HG03095 (cell line): Measurements from ENCODE around the gene CHL1.

Experiments used
- ATAC-seq: cut with Tn5 transposase; IDR thresholded peaks from one replicate; pipeline ENCODE4 v1.9.1; 2021; ENCODE audit warnings: moderate library complexity; ENCODE audit not compliant: unreplicated experiment

Gene CHL1

DNA sequence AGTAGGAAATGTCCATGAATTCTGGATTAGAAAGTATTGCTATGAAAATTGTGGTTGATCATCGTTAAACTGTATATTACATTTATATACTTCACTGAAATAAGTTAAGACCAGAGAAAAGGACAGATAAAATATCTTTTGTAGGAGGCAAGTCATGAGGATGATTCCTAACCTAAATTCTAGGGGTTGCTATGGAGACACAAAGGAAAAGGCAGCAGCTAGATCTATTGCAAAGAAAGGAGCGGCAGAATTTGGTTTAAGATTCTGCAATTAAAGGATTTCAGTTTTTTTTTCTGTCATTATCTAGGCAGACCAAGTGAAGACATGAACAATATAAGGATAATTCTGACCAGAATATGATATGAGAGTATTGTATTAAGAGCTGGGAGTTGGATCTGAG, 136.1 kb downstream of the CHL1 start:
- ATAC-seq, result no peak

GRCh38 chr3:335240-335639, 138.7 kb downstream of the CHL1 start:
- no peak for ATAC-seq

- no peak for ATAC-seq
Observed at GRCh38 chr3:339351-339750, 142.8 kb downstream of the CHL1 start.

GRCh38 chr3:341998-342397, 145.4 kb downstream of the CHL1 start:
- ATAC-seq, result no peak

- no peak for ATAC-seq
Observed at GRCh38 chr3:346186-346585, 149.6 kb downstream of the CHL1 start.

DNA sequence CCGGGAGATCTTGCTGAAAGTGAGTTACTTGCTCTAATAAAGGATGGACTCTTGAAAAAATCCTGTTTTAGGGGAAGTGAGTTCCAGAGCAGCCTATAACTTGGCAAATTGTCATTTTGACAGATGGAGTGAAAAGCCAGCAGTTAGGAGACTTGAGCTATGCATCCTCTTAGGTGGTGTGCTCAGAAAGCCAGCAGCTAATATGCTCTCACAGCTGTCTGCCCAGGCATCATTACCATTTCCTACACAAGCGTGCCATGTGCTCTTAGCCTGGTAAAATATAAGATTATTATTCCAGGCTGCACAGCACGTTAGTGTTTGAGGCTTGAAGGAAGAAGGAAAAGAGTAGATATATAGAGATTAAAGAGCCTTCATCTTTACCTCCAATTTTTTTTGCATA, 151.0 kb downstream of the CHL1 start:
- no peak for ATAC-seq

DNA sequence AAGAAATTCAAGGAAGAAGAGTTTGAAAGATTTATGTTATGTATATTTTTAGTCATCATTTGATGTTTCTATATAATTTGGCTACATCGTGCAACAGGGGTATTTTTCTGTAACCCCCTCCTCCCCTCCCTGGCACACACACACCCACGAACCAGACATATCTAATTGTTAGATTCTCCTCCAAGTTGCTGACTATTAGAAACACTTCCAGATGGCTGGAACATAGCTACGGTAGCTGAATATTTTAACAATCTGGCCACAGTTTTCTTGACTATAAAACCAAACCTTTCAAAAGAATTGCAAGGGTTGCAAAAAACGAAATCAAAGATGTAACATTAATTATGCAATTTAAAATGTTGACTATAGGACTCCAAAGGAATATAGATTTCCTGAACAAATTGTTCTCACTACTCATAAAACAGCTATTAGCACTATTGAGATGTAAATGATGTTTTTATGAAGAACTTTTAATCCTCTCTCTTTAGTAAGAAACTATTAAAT, 154.4 kb downstream of the CHL1 start:
- no peak for ATAC-seq

DNA sequence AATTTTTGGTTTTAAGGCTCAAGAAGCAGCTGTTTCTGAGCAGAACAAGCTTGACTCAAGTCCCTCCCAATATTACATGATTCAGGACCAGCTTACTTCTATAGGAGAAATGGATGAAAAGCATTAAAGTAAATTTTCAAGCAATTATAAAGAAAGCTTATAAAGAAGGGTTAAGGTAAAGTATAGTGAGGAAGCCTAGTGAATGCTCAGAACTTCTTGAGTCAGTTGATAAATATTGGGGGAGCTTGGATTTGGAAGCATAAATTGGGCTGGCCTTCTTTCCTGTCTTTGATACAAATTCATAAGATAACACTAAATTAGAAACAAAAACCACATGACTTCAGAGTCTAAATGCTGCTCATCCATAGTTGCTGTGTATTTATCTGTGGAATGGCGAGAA, 156.0 kb downstream of the CHL1 start:
- ATAC-seq, result no peak

GRCh38 chr3:353191-353739, 156.7 kb downstream of the CHL1 start:
- ATAC-seq, result no peak

- peak; percentile 61 for ATAC-seq
Observed at GRCh38 chr3:354432-354831, 157.9 kb downstream of the CHL1 start.

DNA sequence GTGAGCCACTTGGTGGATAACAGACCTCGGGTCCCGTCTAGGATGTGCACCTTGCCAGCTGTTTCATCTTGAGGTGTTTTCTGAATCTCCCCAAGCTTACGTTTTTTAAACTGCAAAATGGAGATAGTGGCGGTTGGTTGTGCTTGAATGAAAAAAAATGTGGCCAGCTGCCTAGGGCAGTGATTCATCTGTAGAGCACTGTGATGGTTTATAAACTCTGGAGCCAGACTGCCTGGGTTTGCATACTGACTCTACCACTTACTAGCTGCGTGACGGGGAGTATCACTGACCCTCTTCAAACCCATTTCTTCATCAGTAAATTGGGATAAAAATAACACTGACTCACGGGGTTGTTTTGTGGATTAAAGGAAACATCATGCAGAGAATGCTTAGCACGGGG, 159.1 kb downstream of the CHL1 start:
- peak; percentile 48 for ATAC-seq

GRCh38 chr3:356952-357351, 160.4 kb downstream of the CHL1 start:
- ATAC-seq, result no peak

DNA sequence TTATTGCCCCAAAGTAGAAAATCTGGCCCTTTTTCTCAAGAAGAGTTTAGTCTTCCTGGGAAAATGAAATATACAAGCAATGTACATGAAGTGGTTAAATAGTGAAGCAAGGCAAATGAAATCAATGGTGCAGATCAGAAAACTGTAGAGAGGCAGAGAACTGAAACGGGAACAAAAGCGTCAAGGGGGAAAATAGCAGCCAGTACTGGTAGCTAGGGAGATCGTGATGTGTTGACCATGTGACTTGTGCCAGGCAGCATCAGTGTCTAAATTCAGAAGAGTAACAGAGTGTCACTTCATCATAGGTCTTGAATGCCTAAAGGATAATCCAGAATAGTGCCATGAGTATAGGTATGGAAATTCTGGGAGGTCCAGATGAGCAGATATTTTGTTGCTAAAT, 163.1 kb downstream of the CHL1 start:
- ATAC-seq, result peak; percentile 49

DNA sequence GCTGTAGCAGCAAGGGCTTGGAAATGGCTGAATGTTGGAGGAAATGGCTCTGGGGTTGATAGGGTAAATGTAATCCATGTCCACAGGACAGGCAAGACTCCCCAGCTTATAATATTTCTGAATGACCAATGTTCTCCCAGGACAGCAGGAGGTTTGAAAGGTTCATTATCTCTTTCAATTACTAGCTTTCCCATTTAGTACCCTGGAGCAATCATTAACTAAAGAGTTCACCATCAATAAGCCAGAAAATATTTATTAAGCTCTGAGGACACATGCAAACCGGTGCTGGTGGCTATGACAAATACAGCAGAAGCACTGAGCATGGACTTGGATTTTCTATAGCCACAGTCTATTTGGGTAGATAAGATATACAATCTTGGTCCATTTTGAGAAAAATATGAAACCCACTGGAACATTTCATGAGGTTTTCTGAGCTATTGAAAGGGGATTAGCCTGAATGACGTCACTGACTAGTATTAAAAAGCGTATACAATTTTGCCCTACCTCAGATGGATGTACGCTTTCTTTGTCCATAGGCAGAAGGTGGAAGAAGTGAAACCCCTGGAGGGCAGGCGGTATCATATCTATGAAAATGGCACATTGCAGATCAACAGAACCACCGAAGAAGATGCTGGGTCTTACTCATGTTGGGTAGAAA, 166.2 kb downstream of the CHL1 start:
- ATAC-seq, result no peak

DNA sequence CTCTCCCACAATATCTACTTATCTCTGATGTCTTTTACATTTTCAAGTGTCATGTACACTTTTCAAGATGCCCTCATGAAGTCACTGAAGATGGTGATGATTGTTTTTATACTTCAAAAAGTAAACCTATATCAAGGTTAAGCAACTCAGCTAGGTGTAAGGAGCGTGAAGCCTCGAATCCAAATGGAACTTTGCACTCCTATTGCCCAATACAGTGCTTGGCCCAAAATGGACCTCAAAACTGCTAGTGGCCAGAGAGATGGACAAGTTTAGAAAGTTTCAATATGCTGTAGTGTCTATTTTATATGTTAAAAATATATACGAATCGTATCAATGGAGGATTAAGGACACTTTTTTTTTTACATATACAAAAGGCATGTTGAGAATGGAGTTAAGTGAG, 167.7 kb downstream of the CHL1 start:
- no peak for ATAC-seq

DNA sequence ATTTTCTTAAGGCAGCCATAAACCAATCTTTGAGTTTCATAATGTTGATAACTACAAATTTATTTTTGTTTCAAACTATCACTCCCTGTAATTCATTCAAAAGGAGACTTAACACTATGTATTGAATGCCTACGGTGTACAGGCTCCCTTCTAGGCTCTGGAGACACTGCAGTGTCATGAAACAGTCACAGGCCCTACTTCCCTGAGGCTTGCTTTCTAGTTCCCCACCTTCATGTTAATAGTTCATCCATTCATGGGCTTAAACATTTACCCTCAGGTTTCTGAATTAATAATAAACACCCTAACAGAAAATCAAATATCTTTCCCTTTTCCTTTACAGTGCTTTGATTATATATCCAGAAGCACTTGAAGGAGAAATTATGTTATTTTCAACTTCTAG, 168.7 kb downstream of the CHL1 start:
- peak; percentile 67 for ATAC-seq

GRCh38 chr3:366253-366652, 169.7 kb downstream of the CHL1 start:
- ATAC-seq, result peak; percentile 42

- no peak for ATAC-seq
Observed at GRCh38 chr3:373193-373779, 176.7 kb downstream of the CHL1 start.

DNA sequence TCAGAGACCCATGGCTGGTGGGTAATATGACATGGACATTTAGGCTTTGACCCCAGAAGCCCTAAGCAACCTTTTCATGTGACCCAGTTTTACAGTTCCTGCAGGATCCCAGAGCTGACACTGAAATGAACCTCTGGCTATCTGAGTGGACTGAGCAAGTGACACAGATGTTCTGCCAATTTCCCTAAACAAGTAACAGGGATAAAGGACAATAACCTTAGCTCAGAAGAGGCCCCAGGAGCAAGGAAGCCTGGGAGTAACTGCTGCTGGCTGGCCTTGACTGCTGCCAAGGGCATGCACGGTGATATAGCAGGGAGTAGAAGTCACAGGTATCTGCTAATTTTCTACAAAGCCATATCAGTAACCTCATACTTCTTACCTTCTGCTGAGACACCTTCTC, 177.9 kb downstream of the CHL1 start:
- no peak for ATAC-seq

DNA sequence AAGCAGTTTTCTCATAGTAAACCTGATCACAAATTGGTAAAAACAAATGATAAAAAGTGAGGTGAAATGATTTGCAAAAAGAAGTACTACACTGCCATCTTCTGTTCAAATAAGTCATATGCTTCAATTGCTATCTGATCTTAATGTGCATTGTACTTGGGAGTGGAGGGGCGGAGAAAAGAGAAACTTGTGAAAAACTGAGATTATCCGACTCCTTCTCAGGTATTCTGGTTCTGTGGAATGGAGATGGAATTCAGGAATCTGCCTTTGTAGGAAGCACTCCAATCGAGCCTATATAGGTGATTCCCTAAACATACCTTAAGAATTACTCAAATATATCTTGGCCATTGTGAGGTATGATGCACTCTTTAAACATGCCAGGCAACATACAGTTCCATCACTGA, 180.6 kb downstream of the CHL1 start:
- peak; percentile 74 for ATAC-seq

DNA sequence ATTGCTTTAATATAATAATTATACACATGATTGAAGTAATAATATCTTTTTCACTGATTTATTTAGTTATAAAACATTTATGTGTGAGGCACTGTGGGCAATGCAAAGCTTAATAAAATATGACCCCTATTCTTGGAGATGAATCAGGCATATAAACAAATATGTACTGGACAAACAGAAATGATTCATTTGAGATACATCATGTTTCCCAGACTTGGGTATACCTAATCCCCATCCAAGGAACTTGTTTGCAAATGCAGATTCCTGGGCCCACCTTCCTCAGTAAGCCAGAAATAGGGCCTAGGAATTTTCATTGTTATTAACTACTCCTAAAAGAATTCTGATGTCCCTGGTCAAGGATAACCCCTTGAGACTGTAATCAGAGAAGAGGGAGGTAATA, 184.2 kb downstream of the CHL1 start:
- no peak for ATAC-seq

GRCh38 chr3:385151-385550, 188.6 kb downstream of the CHL1 start:
- no peak for ATAC-seq

DNA sequence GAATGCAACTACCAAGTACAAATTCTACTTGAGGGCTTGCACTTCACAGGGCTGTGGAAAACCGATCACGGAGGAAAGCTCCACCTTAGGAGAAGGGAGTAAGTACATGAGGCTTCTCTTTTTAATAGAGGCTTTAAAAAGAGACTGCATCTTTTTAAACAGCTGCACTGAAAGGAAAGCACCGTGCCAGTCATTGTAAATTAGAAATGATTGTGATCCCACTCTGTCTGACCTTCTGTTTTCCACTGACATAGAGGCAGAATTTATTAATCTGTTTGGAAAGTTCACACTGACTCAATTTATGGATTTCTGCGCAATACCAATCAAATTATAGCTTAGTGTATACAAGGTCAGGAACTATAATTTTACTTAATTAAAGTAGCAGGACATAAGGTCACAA, 198.2 kb downstream of the CHL1 start:
- no peak for ATAC-seq
